ENCODE results near the gene CLDN3. TPM values are rescaled to one million over a fixed set of nuclear protein-coding genes. Genes with fewer than 3 reads are reported as not detected.

Gene CLDN3
- total and polyA plus RNA-seq, 9 of the 15 experiments (the other 6 are each of a cell fraction or from before 2014, with no cell fraction given), result 0.29 TPM; not detected in 8

DNA sequence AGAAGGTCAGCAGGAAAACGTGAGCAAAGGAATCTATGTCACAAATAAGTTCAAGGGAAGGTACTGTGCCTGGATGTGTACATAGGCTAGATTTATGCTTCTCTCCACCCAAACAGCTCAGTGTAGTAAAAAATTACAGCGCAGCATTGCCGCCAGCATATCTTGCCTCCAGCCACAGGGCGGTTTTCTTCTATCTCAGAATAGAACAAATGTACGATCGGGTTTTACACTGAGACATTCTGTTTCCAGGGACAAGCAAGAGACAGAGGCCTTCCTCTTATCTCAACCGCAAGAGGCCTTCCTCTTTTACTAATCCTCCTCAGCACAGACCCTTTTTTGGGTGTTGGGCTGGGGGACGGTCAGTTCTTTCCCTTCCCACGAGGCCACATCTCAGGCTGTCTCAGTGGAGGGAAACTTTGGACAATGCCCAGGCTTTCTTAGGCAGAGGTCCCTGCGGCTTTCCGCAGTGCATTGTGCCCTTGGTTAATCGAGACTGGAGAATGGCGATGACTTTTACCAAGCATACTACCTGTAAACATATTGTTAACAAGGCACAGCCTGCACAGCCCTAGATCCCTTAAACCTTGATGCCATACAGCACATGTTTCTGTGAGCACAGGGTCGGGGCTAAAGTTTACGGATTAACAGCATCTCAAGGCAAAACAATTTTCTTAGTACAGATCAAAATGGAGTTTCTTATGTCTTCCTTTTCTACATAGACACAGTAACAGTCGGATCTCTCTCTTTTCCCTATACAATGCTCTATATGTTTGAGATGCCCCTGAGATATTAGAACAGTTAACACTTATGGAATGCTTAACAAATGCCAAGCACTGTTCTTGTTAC, 19.9 kb downstream of the CLDN3 start (continued):
- TF ChIP-seq TEAD1 (CRISPR knock-in tag; IDR thresholded peaks at IDR 0.05) (peak in 1 of 2 experiments; percentile 18; a peak in 1 of 4 replicates), ESRRA (IDR thresholded peaks at IDR 0.05; ENCODE audit: borderline replicate concordance, low read depth) (peak; percentile 24; the same call in 1 of the 2 replicates), E2F1 (CRISPR knock-in tag; IDR thresholded peaks at IDR 0.05) (0 out of 2 replicates have a peak, but pooled peaks have one; percentile 30), ILF3 (IDR thresholded peaks at IDR 0.05; ENCODE audit: borderline replicate concordance) (no peak), IRF9 (tag; IDR thresholded peaks at IDR 0.05) (no peak), ZNF79 (CRISPR knock-in tag; IDR thresholded peaks at IDR 0.05; ENCODE audit: low read depth) (no peak), VEZF1 (CRISPR knock-in tag; IDR thresholded peaks at IDR 0.05) (no peak), ZBTB7A (IDR thresholded peaks at IDR 0.05; ENCODE audit: borderline replicate concordance, control insufficient read depth, low read depth, low read length) (peak; percentile 38; the same call in 1 of the 2 replicates), FOXM1 (IDR thresholded peaks at IDR 0.05; ENCODE audit: low read depth) (no peak), FOXM1 (CRISPR knock-in tag; IDR thresholded peaks at IDR 0.05; ENCODE audit: low read depth) (no peak), XRCC4 (IDR thresholded peaks at IDR 0.05; ENCODE audit: extremely low read depth, insufficient read depth, insufficient read length) (no peak)
- TF ChIP-seq, protein P1, sequence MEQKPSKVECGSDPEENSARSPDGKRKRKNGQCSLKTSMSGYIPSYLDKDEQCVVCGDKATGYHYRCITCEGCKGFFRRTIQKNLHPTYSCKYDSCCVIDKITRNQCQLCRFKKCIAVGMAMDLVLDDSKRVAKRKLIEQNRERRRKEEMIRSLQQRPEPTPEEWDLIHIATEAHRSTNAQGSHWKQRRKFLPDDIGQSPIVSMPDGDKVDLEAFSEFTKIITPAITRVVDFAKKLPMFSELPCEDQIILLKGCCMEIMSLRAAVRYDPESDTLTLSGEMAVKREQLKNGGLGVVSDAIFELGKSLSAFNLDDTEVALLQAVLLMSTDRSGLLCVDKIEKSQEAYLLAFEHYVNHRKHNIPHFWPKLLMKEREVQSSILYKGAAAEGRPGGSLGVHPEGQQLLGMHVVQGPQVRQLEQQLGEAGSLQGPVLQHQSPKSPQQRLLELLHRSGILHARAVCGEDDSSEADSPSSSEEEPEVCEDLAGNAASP (IDR thresholded peaks at IDR 0.05), result no peak
